Activated CD4-positive, alpha-beta T cell treated with anti-CD3 and anti-CD28 coated beads, Interleukin-10, Interleukin-2, amounts not matched to agents 100 ng/mL and 50 ng/mL, durations not matched to agents 16 hours and 8 hours (primary cell): Measurements from ENCODE around the gene CIAPIN1.

ENCODE experiments used
- DNase-seq: peaks from one replicate; pipeline ENCODE4 v3.0.0-alpha.2; 2020

CIAPIN1 gene

DNA sequence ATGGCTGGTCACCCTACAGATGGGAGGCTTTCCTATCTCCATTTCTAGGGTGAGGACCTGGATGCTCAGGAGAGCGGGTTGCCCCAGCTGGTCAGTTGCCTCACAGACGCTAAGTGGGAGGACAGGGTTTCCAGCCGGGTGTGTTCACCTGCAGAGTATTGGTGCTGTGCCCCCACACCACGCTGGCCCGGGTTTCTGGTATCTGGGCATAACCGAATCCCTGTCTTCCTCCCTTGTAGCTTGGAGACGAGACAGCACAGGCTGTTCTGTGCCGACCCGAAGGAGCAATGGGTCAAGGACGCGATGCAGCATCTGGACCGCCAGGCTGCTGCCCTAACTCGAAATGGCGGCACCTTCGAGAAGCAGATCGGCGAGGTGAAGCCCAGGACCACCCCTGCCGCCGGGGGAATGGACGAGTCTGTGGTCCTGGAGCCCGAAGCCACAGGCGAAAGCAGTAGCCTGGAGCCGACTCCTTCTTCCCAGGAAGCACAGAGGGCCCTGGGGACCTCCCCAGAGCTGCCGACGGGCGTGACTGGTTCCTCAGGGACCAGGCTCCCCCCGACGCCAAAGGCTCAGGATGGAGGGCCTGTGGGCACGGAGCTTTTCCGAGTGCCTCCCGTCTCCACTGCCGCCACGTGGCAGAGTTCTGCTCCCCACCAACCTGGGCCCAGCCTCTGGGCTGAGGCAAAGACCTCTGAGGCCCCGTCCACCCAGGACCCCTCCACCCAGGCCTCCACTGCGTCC is 65.2 kb downstream of the CIAPIN1 start:
- DNase-seq = no peak

DNA sequence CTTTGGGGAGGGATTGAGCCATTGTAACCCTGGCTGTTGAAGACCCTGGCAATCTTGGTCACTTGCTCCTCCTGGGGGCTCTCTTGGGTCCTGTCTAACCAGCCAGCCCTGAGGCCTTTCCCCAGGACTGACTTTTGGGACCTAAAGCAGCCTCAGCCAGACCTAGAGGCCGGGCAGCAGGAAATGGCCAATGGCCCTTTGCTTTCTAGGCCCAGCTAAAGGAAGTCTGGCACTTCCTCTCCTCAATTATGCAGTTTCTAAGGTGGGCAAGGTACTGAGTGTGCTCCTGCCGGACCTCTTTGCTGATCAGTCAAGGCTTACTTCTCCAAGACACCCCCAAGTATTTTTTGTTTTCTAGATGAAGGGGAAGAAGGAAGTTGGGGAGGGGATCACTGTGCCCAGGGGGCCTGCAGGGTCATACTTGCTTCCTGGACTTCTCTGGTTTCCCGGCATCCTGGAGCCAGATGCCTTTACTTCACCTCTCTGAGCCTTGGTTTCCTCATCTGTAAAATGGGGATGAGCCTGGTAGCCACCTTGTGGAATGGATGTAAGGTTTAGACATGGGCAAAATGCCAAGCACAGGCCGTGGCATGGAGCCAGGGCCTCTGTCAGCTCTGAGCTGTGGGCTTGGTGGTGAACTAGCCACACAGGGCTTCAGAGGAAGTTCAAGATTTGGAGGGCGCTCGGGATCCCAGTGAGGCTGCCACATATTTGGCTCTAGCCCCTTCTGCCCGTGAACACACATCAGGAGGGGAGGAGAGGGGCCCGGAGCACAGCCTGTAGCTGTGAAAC is 66.3 kb downstream of the CIAPIN1 start:
- no peak for DNase-seq

DNA sequence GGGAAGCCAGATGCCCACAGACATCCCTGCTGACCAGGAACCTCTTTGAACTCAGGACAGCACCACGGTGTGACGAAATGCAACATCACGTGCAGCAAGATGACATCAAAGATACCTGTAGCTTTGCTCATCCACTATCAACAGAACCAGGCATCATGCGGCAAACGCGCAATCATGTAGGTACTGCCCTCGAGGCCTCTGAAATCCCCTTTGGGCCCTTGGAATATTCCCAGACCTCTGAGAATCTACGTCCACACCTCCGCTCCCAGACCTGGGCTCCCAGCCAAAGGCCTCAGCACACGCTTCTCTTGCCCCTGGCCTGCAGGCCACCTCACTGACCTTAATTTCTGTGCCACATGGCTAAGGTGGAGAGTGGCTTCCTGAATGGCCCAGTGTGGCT is 67.6 kb downstream of the CIAPIN1 start:
- no peak for DNase-seq
